HL-60 (cell line): ENCODE results near the gene IL20.

Source experiments
- DNase-seq, 2 experiments: peaks; one replicate each; pipeline ENCODE4 v3.0.0-alpha.2; 2010 to 2020; ENCODE audit warnings: low read depth in 1 of 2, low spot score in 1 of 2
- H3K27ac ChIP-seq: fragments of 250-450 bp; sonication (Bioruptor Pico); replicated peaks from 2 replicates; pipeline ENCODE4 v1.5.1; 2020; ENCODE audit warnings: mild to moderate bottlenecking, moderate library complexity
- H3K27me3 ChIP-seq: fragments of 250-450 bp; sonication (Bioruptor Pico); 2 replicates; pipeline ENCODE4 v1.5.1; 2021; ENCODE audit warnings: mild to moderate bottlenecking, moderate library complexity; ENCODE audit not compliant: insufficient read depth, poor library complexity, severe bottlenecking
- H3K4me3 ChIP-seq: replicated peaks from 2 replicates; pipeline ENCODE4 v1.5.1; 2011; ENCODE audit warnings: mild to moderate bottlenecking, control low read depth, low read length; ENCODE audit not compliant: insufficient read depth
- GABPA ChIP-seq: IDR thresholded peaks from 2 replicates; pipeline ENCODE4 v1.6.1; 2012; ENCODE audit warnings: low read depth
- POLR2AphosphoS5 ChIP-seq: IDR thresholded peaks from 2 replicates; pipeline ENCODE4 v1.6.1; 2012; ENCODE audit warnings: low read depth
- SPI1 ChIP-seq: IDR thresholded peaks from 2 replicates; pipeline ENCODE4 v1.6.1; 2012; ENCODE audit warnings: low read depth, mild to moderate bottlenecking, borderline replicate concordance
- TF ChIP-seq, protein P1 (sequence below): IDR thresholded peaks from 2 replicates; pipeline ENCODE4 v1.6.1; 2012; ENCODE audit warnings: low read depth; ENCODE audit not compliant: insufficient replicate concordance
- TF ChIP-seq, protein P2 (sequence below): IDR thresholded peaks from one replicate; pipeline ENCODE4 v1.5.1; 2011; ENCODE audit warnings: low read length, control low read depth, inconsistent platforms; ENCODE audit not compliant: insufficient read depth

IL20 gene

DNA sequence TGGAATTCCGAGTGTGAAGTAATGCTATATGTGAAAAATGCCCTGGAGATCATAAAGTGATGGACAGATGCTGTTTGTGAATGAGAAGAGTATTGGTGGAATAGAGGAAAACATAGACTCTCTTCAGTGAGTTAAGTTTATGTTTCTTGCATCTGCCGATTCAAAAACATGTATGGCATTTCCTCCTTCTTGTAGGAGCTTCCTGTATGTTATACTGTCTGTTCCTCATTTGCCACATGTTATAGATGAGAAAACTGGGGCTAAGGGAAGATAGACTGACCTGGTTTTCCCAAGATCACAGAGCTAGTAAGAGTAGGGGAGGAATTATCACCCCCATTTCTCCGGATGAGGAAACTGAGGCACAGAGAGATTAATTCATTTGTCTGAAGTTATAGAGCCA is 41.1 kb upstream of the IL20 start:
- DNase-seq = no peak
- Histone ChIP-seq H3K4me3 (no peak overlapping the region), H3K27me3 (no peaks in the 10 kb centered on the region), H3K27ac (peak overlapping the region; percentile 6; the same call in 1 of the 2 replicates)
- TF ChIP-seq GABPA (no peak), SPI1 (peak; percentile 92)

DNA sequence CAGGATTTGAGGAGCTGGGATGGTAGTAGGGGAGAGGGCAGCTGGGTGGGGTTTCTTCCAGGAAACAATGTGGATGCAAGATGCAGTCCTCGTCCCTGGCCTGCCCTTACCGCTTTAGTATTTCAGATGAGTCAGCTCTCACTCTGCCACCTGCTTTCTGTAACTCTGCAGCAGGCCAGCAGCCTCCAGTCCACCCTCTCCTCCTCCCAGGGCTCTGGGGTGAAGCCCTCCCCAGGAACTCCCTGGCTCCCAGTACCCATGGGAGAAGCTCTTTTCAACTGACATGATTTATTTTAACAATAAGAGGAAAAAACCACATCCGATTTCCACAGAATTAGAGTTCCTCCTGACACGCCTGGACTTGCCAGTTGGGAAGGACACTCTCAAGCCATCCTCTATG is 39.0 kb upstream of the IL20 start:
- Histone ChIP-seq H3K27ac (no peak overlapping the region), H3K4me3 (no peak overlapping the region), H3K27me3 (no peaks in the 10 kb centered on the region)
- DNase-seq = no peak
- no peak for TF ChIP-seq POLR2AphosphoS5
- TF ChIP-seq, protein P1, sequence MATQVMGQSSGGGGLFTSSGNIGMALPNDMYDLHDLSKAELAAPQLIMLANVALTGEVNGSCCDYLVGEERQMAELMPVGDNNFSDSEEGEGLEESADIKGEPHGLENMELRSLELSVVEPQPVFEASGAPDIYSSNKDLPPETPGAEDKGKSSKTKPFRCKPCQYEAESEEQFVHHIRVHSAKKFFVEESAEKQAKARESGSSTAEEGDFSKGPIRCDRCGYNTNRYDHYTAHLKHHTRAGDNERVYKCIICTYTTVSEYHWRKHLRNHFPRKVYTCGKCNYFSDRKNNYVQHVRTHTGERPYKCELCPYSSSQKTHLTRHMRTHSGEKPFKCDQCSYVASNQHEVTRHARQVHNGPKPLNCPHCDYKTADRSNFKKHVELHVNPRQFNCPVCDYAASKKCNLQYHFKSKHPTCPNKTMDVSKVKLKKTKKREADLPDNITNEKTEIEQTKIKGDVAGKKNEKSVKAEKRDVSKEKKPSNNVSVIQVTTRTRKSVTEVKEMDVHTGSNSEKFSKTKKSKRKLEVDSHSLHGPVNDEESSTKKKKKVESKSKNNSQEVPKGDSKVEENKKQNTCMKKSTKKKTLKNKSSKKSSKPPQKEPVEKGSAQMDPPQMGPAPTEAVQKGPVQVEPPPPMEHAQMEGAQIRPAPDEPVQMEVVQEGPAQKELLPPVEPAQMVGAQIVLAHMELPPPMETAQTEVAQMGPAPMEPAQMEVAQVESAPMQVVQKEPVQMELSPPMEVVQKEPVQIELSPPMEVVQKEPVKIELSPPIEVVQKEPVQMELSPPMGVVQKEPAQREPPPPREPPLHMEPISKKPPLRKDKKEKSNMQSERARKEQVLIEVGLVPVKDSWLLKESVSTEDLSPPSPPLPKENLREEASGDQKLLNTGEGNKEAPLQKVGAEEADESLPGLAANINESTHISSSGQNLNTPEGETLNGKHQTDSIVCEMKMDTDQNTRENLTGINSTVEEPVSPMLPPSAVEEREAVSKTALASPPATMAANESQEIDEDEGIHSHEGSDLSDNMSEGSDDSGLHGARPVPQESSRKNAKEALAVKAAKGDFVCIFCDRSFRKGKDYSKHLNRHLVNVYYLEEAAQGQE = no peak
- TF ChIP-seq, protein P2, sequence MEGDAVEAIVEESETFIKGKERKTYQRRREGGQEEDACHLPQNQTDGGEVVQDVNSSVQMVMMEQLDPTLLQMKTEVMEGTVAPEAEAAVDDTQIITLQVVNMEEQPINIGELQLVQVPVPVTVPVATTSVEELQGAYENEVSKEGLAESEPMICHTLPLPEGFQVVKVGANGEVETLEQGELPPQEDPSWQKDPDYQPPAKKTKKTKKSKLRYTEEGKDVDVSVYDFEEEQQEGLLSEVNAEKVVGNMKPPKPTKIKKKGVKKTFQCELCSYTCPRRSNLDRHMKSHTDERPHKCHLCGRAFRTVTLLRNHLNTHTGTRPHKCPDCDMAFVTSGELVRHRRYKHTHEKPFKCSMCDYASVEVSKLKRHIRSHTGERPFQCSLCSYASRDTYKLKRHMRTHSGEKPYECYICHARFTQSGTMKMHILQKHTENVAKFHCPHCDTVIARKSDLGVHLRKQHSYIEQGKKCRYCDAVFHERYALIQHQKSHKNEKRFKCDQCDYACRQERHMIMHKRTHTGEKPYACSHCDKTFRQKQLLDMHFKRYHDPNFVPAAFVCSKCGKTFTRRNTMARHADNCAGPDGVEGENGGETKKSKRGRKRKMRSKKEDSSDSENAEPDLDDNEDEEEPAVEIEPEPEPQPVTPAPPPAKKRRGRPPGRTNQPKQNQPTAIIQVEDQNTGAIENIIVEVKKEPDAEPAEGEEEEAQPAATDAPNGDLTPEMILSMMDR = no peak
- TF ChIP-seq SPI1 = no peak
- TF ChIP-seq GABPA = no peak

DNA sequence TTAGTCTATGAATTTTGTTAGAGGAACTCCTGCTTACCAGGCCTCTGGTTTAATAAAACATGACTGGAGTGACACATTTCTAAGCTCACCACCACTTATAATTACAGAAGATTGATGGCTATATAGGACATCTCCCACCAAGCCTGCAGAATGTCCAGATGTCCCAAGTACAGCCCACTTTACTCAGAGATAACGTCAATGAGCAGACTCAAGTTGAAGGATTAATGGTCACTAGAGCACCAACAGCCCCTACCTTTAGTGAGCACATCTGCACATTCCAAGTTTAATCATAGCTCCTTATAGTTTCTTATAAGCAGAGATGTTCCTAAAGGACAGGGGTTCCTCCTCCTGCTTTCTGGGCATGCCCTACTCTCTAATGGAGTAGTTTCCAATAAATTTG is 37.4 kb upstream of the IL20 start:
- TF ChIP-seq GABPA (no peak), SPI1 (no peak), POLR2AphosphoS5 (no peak)
- TF ChIP-seq, protein P1 = no peak
- TF ChIP-seq, protein P2 = no peak
- no peak for DNase-seq
- H3K4me3 ChIP-seq = no peak overlapping the region
- H3K27ac ChIP-seq = no peak overlapping the region
- H3K27me3 ChIP-seq = no peaks in the 10 kb centered on the region

DNA sequence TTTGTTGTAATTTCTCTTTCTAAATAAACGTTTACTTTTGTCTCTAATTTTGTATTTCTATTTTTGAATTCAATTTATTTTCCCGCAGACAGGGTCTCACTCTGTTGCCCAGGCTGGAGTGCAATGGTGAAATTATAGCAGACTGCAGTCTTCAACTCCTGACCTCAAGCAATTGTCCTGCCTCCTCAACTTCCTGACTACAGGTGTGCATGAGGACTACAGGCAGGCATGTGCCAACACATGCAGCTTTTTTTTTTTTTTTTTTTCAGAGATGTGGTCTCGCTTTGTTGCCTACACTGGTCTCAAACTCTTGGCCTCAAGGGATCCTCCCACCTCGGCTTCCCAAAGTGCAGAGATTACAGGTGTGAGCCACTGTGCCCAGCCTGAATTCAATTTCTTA is 36.7 kb upstream of the IL20 start:
- no peaks in the 10 kb centered on the region for H3K27me3 ChIP-seq
- TF ChIP-seq GABPA (no peak), POLR2AphosphoS5 (no peak), SPI1 (no peak)
- TF ChIP-seq, protein P2 = no peak
- TF ChIP-seq, protein P1 = no peak
- no peak overlapping the region for H3K27ac ChIP-seq
- no peak overlapping the region for H3K4me3 ChIP-seq
- DNase-seq = no peak
